Uterus (tissue), 2 donors: ENCODE results near the gene CTIF.

Experiments used
- POLR2A ChIP-seq, 2 donors: fragments of 450-650 bp; IDR thresholded peaks; one replicate each; pipeline ENCODE4 v1.6.1; 2016; ENCODE audit warnings: antibody characterized with exemption in 2 of 2, mild to moderate bottlenecking in 1 of 2, moderate library complexity in 1 of 2
- TF ChIP-seq, protein P1 (sequence below), 4 experiments: fragments of 200-600 bp in 2 of 4; fragments of 450-650 bp in 2 of 4; sonication (generic) in 2 of 4; IDR thresholded peaks; one replicate each; pipeline ENCODE4 v1.5.1; 2016 to 2019; ENCODE audit warnings: antibody characterized with exemption in 4 of 4, mild to moderate bottlenecking in 2 of 4, moderate library complexity in 1 of 4

GRCh38 chr18:48891721-48892120 lies 352.9 kb downstream of the CTIF start:
- TF ChIP-seq, protein P1, sequence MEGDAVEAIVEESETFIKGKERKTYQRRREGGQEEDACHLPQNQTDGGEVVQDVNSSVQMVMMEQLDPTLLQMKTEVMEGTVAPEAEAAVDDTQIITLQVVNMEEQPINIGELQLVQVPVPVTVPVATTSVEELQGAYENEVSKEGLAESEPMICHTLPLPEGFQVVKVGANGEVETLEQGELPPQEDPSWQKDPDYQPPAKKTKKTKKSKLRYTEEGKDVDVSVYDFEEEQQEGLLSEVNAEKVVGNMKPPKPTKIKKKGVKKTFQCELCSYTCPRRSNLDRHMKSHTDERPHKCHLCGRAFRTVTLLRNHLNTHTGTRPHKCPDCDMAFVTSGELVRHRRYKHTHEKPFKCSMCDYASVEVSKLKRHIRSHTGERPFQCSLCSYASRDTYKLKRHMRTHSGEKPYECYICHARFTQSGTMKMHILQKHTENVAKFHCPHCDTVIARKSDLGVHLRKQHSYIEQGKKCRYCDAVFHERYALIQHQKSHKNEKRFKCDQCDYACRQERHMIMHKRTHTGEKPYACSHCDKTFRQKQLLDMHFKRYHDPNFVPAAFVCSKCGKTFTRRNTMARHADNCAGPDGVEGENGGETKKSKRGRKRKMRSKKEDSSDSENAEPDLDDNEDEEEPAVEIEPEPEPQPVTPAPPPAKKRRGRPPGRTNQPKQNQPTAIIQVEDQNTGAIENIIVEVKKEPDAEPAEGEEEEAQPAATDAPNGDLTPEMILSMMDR (IDR thresholded peaks at IDR 0.05) = no peak
- no peak for TF ChIP-seq POLR2A (IDR thresholded peaks at IDR 0.05)
